HG02763 (cell line): ENCODE results near the gene SYNGR1.
"Not testable (repeated sequence)": the region's sequence is repeated elsewhere in the genome, so short reads cannot be mapped to it uniquely, and the experiment has no call there.

Experiments used
- ATAC-seq: cut with Tn5 transposase; IDR thresholded peaks from one replicate; pipeline ENCODE4 v1.9.1; 2021; ENCODE audit warnings: mild to moderate bottlenecking, moderate library complexity; ENCODE audit not compliant: unreplicated experiment

SYNGR1 gene

GRCh38 chr22:39350757-39351688 lies 1.2 kb downstream of the SYNGR1 start:
- ATAC-seq, result no peak

- ATAC-seq, result no peak
Observed at GRCh38 chr22:39351689-39352214, 2.0 kb downstream of the SYNGR1 start.

- ATAC-seq, result no peak
Observed at GRCh38 chr22:39352306-39352891, 2.6 kb downstream of the SYNGR1 start.

GRCh38 chr22:39353346-39353745 lies 3.6 kb downstream of the SYNGR1 start:
- ATAC-seq, result no peak

GRCh38 chr22:39355080-39355479 lies 5.3 kb downstream of the SYNGR1 start:
- ATAC-seq, result no peak

- not testable (repeated sequence) for ATAC-seq
Observed at GRCh38 chr22:39355805-39356204, 6.0 kb downstream of the SYNGR1 start.

GRCh38 chr22:39356464-39356863 lies 6.7 kb downstream of the SYNGR1 start:
- no peak for ATAC-seq

- not testable (repeated sequence) for ATAC-seq
Observed at GRCh38 chr22:39357110-39358108, 7.6 kb downstream of the SYNGR1 start.

- not testable (repeated sequence) for ATAC-seq
Observed at GRCh38 chr22:39358197-39358596, 8.4 kb downstream of the SYNGR1 start.

- ATAC-seq, result no peak
Observed at GRCh38 chr22:39359659-39360195, 9.9 kb downstream of the SYNGR1 start.

- no peak for ATAC-seq
Observed at GRCh38 chr22:39360242-39360641, 10.5 kb downstream of the SYNGR1 start.

GRCh38 chr22:39360674-39361413 lies 11.1 kb downstream of the SYNGR1 start:
- ATAC-seq, result no peak

GRCh38 chr22:39361496-39361895 lies 11.7 kb downstream of the SYNGR1 start:
- no peak for ATAC-seq

- no peak for ATAC-seq
Observed at GRCh38 chr22:39362271-39362670, 12.5 kb downstream of the SYNGR1 start.

GRCh38 chr22:39362932-39363331 lies 13.1 kb downstream of the SYNGR1 start:
- no peak for ATAC-seq

GRCh38 chr22:39363751-39364515 lies 14.1 kb downstream of the SYNGR1 start:
- ATAC-seq, result no peak

GRCh38 chr22:39364714-39365491 lies 15.1 kb downstream of the SYNGR1 start:
- no peak for ATAC-seq

GRCh38 chr22:39365492-39365780 lies 15.6 kb downstream of the SYNGR1 start:
- ATAC-seq, result no peak
